ENCODE measurements around the gene ARSG.

The ARSG gene

DNA sequence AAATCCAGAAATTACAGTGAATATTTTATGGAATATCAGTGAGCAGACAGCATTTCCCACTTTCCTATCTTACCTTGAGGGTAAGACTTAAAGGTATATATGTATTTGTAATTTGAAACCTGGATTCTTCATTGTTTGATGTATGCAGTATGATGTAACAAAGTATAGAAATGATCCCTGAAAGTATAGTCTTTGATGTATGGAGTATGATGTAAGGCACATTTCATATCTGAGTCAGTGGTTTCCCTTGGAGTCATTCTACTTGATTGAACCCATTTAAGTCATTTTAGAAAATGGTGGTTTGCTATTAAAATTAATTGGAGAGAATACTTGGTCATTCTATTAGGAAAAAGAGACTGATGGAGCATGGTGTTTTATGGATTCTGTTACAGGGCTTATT lies 33.4 kb upstream of the ARSG start:
- no peak for TF ChIP-seq FOXM1 (IDR thresholded peaks at IDR 0.05; ENCODE audit: borderline replicate concordance, low read depth)
- no peak for TF ChIP-seq TCF12 (IDR thresholded peaks at IDR 0.05; ENCODE audit: low read depth)
- no peak for TF ChIP-seq RAD21 (IDR thresholded peaks at IDR 0.05; ENCODE audit: low read depth)
- TF ChIP-seq, protein P1, sequence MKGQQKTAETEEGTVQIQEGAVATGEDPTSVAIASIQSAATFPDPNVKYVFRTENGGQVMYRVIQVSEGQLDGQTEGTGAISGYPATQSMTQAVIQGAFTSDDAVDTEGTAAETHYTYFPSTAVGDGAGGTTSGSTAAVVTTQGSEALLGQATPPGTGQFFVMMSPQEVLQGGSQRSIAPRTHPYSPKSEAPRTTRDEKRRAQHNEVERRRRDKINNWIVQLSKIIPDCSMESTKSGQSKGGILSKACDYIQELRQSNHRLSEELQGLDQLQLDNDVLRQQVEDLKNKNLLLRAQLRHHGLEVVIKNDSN (IDR thresholded peaks at IDR 0.05) = no peak
- no peak for TF ChIP-seq ZBTB7A (IDR thresholded peaks at IDR 0.05; ENCODE audit: low read depth)
- TF ChIP-seq CEBPB (IDR thresholded peaks at IDR 0.05) = no peak
- TF ChIP-seq, protein P2, sequence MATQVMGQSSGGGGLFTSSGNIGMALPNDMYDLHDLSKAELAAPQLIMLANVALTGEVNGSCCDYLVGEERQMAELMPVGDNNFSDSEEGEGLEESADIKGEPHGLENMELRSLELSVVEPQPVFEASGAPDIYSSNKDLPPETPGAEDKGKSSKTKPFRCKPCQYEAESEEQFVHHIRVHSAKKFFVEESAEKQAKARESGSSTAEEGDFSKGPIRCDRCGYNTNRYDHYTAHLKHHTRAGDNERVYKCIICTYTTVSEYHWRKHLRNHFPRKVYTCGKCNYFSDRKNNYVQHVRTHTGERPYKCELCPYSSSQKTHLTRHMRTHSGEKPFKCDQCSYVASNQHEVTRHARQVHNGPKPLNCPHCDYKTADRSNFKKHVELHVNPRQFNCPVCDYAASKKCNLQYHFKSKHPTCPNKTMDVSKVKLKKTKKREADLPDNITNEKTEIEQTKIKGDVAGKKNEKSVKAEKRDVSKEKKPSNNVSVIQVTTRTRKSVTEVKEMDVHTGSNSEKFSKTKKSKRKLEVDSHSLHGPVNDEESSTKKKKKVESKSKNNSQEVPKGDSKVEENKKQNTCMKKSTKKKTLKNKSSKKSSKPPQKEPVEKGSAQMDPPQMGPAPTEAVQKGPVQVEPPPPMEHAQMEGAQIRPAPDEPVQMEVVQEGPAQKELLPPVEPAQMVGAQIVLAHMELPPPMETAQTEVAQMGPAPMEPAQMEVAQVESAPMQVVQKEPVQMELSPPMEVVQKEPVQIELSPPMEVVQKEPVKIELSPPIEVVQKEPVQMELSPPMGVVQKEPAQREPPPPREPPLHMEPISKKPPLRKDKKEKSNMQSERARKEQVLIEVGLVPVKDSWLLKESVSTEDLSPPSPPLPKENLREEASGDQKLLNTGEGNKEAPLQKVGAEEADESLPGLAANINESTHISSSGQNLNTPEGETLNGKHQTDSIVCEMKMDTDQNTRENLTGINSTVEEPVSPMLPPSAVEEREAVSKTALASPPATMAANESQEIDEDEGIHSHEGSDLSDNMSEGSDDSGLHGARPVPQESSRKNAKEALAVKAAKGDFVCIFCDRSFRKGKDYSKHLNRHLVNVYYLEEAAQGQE (IDR thresholded peaks at IDR 0.05; ENCODE audit: low read depth) = no peak
- no peak for TF ChIP-seq EP300 (IDR thresholded peaks at IDR 0.05; ENCODE audit: borderline replicate concordance)
- no peak for TF ChIP-seq CREB1 (IDR thresholded peaks at IDR 0.05; ENCODE audit: low read depth)

DNA sequence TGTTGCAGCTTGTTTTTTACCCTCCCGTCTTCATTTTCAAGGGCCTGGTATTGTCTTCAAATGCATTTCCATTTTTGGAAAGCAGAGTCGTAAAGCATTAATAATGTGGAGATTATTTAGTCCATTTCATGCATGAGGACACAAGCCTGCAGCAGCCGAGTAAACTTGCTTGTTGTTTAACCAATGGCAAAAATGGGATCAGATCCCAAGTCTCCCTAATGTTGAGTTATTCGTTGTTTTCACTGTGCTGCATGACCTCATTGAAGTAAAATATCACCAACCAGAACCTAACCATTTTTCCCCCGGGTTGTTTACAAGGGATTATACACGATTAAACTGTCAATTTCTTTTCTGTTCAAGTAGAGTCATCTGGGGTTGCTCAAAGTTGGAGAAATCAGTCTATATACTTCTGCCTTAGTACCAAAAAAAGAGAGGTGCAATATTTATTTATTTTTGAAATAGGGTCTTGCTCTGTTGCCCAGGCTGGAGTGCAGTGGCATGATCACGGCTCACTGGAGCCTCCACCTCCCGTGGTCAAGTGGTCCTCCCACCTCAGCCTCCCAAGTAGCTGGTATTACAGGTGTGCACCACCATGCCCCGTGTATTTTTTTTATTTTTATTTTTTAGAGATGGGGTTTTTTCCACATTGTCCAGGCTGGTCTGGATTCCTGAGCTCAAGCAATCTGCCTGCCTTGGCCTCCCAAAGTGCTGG lies 31.1 kb upstream of the ARSG start:
- TF ChIP-seq ZBTB7A (IDR thresholded peaks at IDR 0.05; ENCODE audit: low read depth) (no peak), EGR1 (IDR thresholded peaks at IDR 0.05) (no peak), TEAD4 (IDR thresholded peaks at IDR 0.05) (no peak), TAF1 (IDR thresholded peaks at IDR 0.05; ENCODE audit: low read depth) (no peak), FOXM1 (IDR thresholded peaks at IDR 0.05; ENCODE audit: borderline replicate concordance, low read depth) (no peak), NFIC (IDR thresholded peaks at IDR 0.05) (no peak), RAD21 (IDR thresholded peaks at IDR 0.05; ENCODE audit: low read depth) (no peak), CREB1 (IDR thresholded peaks at IDR 0.05; ENCODE audit: low read depth) (no peak), TCF12 (IDR thresholded peaks at IDR 0.05; ENCODE audit: low read depth) (no peak), EP300 (IDR thresholded peaks at IDR 0.05; ENCODE audit: borderline replicate concordance) (no peak), YY1 (IDR thresholded peaks at IDR 0.05; ENCODE audit: low read depth) (no peak)
- TF ChIP-seq, protein P3, sequence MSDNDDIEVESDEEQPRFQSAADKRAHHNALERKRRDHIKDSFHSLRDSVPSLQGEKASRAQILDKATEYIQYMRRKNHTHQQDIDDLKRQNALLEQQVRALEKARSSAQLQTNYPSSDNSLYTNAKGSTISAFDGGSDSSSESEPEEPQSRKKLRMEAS (IDR thresholded peaks at IDR 0.05) = no peak
- TF ChIP-seq, protein P2 (IDR thresholded peaks at IDR 0.05; ENCODE audit: low read depth) = no peak
- TF ChIP-seq, protein P1 (IDR thresholded peaks at IDR 0.05) = no peak

DNA sequence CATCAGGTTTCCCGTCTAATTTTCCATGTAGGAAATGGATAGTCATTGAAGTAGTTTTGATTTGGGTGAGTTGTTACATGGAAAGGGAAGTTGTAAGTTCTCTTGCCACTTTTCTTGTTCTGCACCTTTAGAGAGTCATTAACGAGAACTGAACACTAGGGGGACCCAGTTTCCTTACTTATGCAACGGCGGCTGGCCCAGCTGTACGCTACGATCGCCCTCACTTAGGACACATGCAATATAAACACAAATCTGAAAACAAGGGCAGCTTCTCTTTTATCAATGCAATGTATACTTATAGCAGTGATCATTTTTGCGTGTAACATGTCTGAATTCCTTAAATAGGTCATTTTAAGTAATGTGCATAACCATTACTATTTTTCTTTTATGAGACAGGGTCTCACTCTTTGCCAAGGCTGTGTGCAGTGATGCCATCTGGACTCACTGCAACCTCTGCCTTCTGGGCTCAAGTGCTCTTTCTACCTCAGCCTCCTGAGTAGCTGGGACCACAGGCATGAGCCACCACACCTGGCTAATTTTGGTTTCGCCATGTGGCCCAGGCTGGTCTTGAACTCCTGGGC lies 28.1 kb upstream of the ARSG start:
- peak; percentile 74 for TF ChIP-seq RAD21 (IDR thresholded peaks at IDR 0.05; ENCODE audit: low read depth)

DNA sequence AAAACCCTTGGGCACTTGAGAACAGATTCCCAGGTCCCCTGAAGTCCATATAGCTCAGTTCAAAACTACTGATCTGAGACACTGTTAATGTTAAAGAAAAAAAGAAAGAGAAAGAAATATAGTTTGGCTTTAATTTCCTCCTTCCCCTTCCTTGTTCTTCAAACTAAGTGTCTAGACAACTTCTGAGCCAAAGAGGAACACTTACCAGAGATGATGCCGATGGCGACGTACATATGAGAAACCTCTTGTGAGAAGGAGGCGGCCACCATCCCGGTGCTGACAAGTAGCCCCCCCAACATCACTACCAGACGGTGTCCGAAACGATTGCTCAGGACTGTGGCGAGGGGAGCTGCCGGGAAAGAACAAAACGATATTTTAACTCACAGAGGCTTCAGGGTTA lies 17.6 kb upstream of the ARSG start:
- no peak for TF ChIP-seq CREB1 (IDR thresholded peaks at IDR 0.05; ENCODE audit: low read depth)
- TF ChIP-seq CEBPB (IDR thresholded peaks at IDR 0.05) = no peak
- no peak for TF ChIP-seq NFIC (IDR thresholded peaks at IDR 0.05)
- TF ChIP-seq, protein P3 (IDR thresholded peaks at IDR 0.05) = no peak
- no peak for TF ChIP-seq RAD21 (IDR thresholded peaks at IDR 0.05; ENCODE audit: low read depth)
- no peak for TF ChIP-seq TAF1 (IDR thresholded peaks at IDR 0.05; ENCODE audit: low read depth)
- TF ChIP-seq ZBTB7A (IDR thresholded peaks at IDR 0.05; ENCODE audit: low read depth) = no peak
- TF ChIP-seq FOXM1 (IDR thresholded peaks at IDR 0.05; ENCODE audit: borderline replicate concordance, low read depth) = no peak
- no peak for TF ChIP-seq EP300 (IDR thresholded peaks at IDR 0.05; ENCODE audit: borderline replicate concordance)
- no peak for TF ChIP-seq TEAD4 (IDR thresholded peaks at IDR 0.05)
- TF ChIP-seq, protein P1 (IDR thresholded peaks at IDR 0.05) = no peak
- TF ChIP-seq TCF12 (IDR thresholded peaks at IDR 0.05; ENCODE audit: low read depth) = no peak

DNA sequence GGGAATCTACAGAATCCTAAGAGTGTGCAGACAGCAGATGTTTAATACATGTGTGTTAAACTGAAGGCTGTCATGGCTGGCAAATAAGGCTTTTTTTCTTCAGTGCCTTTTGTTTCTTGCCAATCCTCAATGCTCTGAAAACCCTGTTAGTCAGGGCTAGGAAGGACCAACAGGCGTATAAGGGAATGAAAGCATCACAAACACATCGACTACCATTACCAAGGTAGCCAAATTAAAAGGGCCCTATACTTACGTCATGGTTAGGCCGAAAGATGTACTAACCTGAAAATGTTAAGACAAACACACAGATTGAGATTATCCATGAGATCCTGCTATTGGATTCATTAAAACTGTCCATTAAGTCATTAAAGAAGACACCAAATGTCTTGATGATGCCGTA lies 13.5 kb upstream of the ARSG start:
- TF ChIP-seq, protein P3 (IDR thresholded peaks at IDR 0.05) = no peak
- TF ChIP-seq, protein P2 (IDR thresholded peaks at IDR 0.05; ENCODE audit: low read depth) = no peak
- TF ChIP-seq CEBPB (IDR thresholded peaks at IDR 0.05) (no peak), TEAD4 (IDR thresholded peaks at IDR 0.05) (no peak), NFIC (IDR thresholded peaks at IDR 0.05) (no peak), ZBTB7A (IDR thresholded peaks at IDR 0.05; ENCODE audit: low read depth) (no peak), TAF1 (IDR thresholded peaks at IDR 0.05; ENCODE audit: low read depth) (no peak)
